Gastrocnemius medialis (tissue), 4 donors: Measurements from ENCODE around the gene RNF31. TPM values are rescaled to one million over a fixed set of nuclear protein-coding genes. Genes with fewer than 3 reads are reported as not detected.
A peak's percentile ranks its signal among the peaks of the same experiment; 100 is the strongest.

Source experiments
- ATAC-seq, 2 donors: fragments of 150-250 bp; one replicate each; pipeline ENCODE4 v1.9.1; 2016
- DNase-seq, 2 donors: peaks; one replicate each; pipeline ENCODE4 v3.0.0-alpha.2; 2019
- H3K27ac ChIP-seq, 4 donors: fragments of 200-600 bp; sonication (generic); 1 replicate in 1 of 4; 2 replicates in 3 of 4; pipeline ENCODE4 v1.5.1; 2016 to 2018; ENCODE audit warnings: mild to moderate bottlenecking in 2 of 4, moderate library complexity in 1 of 4
- H3K27me3 ChIP-seq, 3 donors: fragments of 200-600 bp; sonication (generic) in 2 of 3; 1 replicate in 1 of 3; 2 replicates in 2 of 3; pipeline versions ENCODE4 v1.5.1 to v1.6.0; 2016 to 2019; ENCODE audit warnings: mild to moderate bottlenecking in 1 of 3, moderate library complexity in 1 of 3
- H3K36me3 ChIP-seq, 2 donors: fragments of 200-600 bp; sonication (generic) in 1 of 2; one replicate each; pipeline ENCODE4 v1.5.1; 2017 to 2018
- H3K4me1 ChIP-seq, 2 donors: fragments of 200-600 bp; sonication (generic) in 1 of 2; one replicate each; pipeline ENCODE4 v1.5.1; 2016 to 2017; ENCODE audit warnings: mild to moderate bottlenecking in 2 of 2
- H3K4me3 ChIP-seq, 4 donors: fragments of 200-600 bp; sonication (generic) in 3 of 4; 1 replicate in 1 of 4; 2 replicates in 3 of 4; pipeline ENCODE4 v1.5.1; 2016 to 2019; ENCODE audit warnings: mild to moderate bottlenecking in 2 of 4
- H3K9me3 ChIP-seq, 3 donors: fragments of 200-600 bp; sonication (generic) in 2 of 3; 1 replicate in 1 of 3; 2 replicates in 2 of 3; pipeline ENCODE4 v1.5.1; 2016 to 2019
- POLR2A ChIP-seq, 2 donors: fragments of 450-650 bp; IDR thresholded peaks; one replicate each; pipeline ENCODE4 v1.6.1; 2017; ENCODE audit warnings: antibody characterized with exemption in 2 of 2, mild to moderate bottlenecking in 2 of 2, moderate library complexity in 2 of 2
- in situ Hi-C, 4 donors: fragments of 200-750 bp; cut with MboI; loops; one replicate each; pipeline versions ENCODE4 v1.15.0 to v1.8.0; 2017; ENCODE audit warnings: low sequenced_read_pairs in 4 of 4
- intact Hi-C: fragments of 100-400 bp; cut with DNase I; formaldehyde crosslinking; loops from one replicate; pipeline ENCODE4 v1.15.1; 2023; ENCODE audit warnings: low total_unique reads
- total RNA-seq, 4 donors: library from RNA; depleted of rRNA; stranded (reverse); fragments of >200 nt; gene quantifications; one replicate each; pipeline versions ENCODE4 v1.1.0 to v1.2.3, GENCODE V29; 2016
- TF ChIP-seq, protein P1 (sequence below), 5 experiments: fragments of 450-650 bp in 3 of 5; fragments of 200-600 bp in 2 of 5; sonication (generic) in 2 of 5; IDR thresholded peaks in 4 of 5; conservative IDR thresholded peaks in 1 of 5; 1 replicate in 4 of 5; 2 replicates in 1 of 5; pipeline ENCODE4 v1.5.1; 2016 to 2019; ENCODE audit warnings: antibody characterized with exemption in 5 of 5, mild to moderate bottlenecking in 3 of 5, moderate library complexity in 3 of 5

RNF31 gene
- total RNA-seq, result 100 to 1,000 TPM in 1 of 4 donors, 10 to 100 TPM in 3; 63.3 to 140 (median 82.4) TPM

DNA sequence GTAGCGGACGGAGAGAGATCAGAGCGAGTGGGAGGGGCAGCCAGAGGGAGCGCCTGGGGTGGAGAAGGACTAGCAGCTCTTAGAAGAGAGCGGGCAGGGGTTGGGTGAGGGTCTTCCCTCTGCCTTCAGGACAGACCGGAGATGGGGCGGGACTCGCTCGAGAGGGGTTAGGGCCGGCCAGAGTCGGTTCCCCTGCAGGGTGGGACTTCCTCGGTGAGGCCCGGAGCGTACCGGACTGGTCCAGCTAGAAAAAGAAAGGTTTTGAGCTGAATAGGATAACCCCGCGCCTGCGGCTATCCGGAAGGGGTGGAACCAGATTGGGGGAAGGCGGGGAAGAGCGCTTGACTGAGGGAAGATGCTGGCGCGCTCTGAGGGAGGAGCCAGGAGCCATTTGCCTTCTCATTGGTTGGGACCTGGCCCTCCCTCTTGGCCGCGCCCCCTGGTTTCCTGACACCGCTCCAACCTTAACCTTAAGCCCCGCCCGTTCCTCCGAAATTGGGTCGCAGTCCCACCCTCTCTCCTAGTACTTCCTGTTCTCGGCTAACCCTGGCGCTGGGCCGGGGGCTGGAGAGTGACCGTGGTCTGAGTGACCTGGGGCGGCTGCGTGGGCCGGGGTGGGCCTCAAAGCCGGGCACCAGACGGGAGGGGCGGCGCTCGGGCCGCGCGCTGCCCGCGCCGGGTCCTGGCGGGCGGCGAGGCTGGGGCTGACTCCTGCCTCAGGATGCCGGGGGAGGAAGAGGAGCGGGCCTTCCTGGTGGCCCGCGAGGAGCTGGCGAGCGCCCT lies at the start of gene RNF31:
RNF31 (plus strand) TSS at position 521 of the 783 bp plus-strand sequence; CDS start at position 722, 201 bp downstream.
- H3K4me3 ChIP-seq, result peak within 1 kb of the TSS; percentile 75 to 92 (median 84)
- no peaks in the 10 kb centered on the region for H3K27me3 ChIP-seq
- peak; percentile 89 to 94 for ATAC-seq
- H3K36me3 ChIP-seq, result peaks cover 0 to 48% of the 10 kb centered on the region in 2 donors
- intact Hi-C loops, result loop anchor here (1.0 to 2.0 kb wide), 4 partner anchors 14 to 86 kb away; partner anchors contain the start of genes DCAF11, GMPR2, IPO4 and IRF9
- peak; percentile 72 to 82 for TF ChIP-seq POLR2A (IDR thresholded peaks at IDR 0.05)
- TF ChIP-seq, protein P1, sequence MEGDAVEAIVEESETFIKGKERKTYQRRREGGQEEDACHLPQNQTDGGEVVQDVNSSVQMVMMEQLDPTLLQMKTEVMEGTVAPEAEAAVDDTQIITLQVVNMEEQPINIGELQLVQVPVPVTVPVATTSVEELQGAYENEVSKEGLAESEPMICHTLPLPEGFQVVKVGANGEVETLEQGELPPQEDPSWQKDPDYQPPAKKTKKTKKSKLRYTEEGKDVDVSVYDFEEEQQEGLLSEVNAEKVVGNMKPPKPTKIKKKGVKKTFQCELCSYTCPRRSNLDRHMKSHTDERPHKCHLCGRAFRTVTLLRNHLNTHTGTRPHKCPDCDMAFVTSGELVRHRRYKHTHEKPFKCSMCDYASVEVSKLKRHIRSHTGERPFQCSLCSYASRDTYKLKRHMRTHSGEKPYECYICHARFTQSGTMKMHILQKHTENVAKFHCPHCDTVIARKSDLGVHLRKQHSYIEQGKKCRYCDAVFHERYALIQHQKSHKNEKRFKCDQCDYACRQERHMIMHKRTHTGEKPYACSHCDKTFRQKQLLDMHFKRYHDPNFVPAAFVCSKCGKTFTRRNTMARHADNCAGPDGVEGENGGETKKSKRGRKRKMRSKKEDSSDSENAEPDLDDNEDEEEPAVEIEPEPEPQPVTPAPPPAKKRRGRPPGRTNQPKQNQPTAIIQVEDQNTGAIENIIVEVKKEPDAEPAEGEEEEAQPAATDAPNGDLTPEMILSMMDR (IDR thresholded peaks at IDR 0.05 in 4 of 5, conservative IDR thresholded peaks at IDR 0.05 in 1 of 5), result no peak
- in situ Hi-C loops, result loop anchor here in 1 of 4 donors (25.0 kb wide), 1 partner anchor 835 kb away; the partner anchor contains the start of genes BCL2L2, PABPN1 and PPP1R3E
- peaks cover 21% of the 10 kb centered on the region in 2 donors for H3K4me1 ChIP-seq
- DNase-seq, result peak; percentile 98 to 99
- peak within 1 kb of the TSS; percentile 92 to 97 (median 92) for H3K27ac ChIP-seq
- no peaks in the 10 kb centered on the region for H3K9me3 ChIP-seq

DNA sequence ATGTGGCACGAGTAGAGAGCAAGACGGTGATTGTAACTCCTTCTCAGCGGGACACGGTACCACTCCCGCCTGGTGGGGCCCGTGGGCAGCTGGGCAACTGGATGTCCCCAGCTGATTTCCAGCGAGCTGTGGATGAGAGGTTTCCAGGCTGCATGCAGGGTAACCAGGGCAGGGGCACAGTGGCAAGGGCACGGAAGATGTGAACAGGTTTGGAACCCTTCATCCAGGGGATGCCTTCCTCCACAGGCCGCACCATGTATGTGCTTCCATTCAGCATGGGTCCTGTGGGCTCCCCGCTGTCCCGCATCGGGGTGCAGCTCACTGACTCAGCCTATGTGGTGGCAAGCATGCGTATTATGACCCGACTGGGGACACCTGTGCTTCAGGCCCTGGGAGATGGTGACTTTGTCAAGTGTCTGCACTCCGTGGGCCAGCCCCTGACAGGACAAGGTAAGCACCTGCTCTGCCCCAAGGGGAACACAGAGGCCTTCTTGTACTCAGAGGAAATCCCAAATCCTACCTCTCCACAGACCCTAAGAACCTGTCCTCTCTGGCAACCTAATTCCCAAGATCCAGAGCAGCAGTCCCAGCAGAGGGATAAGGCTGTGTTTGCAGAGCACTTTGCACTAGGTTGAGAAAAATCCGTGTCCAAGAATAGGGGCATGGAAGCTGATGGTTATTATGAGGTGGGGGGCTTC lies 48.9 kb upstream of the RNF31 start:
- TF ChIP-seq, protein P1 (IDR thresholded peaks at IDR 0.05 in 4 of 5, conservative IDR thresholded peaks at IDR 0.05 in 1 of 5), result no peak
- no peak for TF ChIP-seq POLR2A (IDR thresholded peaks at IDR 0.05)
- no peaks in the 10 kb centered on the region for H3K36me3 ChIP-seq
- in situ Hi-C loops, result no loop called here
- H3K9me3 ChIP-seq, result no peaks in the 10 kb centered on the region
- ATAC-seq (no peak), DNase-seq (no peak)
- intact Hi-C loops, result no loop called here
- no peak overlapping the region for H3K27ac ChIP-seq
- peaks cover 10 to 13% of the 10 kb centered on the region in 2 donors for H3K4me1 ChIP-seq
- no peaks in the 10 kb centered on the region for H3K27me3 ChIP-seq
- no peak overlapping the region for H3K4me3 ChIP-seq

DNA sequence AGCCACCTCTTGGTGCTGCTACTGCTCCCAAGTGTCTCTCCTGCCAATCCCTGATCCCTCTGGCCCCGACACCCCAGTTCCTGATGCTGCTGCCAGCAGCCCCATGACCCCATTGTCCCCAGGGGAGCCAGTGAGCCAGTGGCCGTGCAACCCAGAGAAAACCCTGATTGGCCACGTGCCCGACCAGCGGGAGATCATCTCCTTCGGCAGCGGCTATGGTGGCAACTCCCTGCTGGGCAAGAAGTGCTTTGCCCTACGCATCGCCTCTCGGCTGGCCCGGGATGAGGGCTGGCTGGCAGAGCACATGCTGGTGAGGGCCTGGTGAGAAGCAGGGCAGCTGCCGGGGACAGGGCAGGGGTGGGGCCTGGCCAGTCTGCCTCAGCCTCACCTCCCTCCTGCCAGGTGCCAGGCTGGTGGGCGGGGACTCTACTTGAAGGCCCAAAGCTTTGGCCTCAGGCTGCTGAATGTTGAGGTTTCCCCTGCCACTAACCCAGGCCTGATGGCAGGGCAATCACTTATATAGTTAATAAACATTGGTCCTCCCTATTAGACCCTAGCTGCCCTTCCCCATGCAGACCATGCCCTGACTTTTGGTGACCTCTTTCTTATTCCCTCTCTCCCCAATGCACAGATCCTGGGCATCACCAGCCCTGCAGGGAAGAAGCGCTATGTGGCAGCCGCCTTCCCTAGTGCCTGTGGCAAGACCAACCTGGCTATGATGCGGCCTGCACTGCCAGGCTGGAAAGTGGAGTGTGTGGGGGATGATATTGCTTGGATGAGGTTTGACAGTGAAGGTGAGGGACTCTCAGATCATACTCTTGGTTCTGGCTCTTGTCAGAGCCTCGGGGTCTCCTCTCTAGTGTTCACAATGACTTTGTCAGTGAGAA lies 48.1 kb upstream of the RNF31 start:
- Histone ChIP-seq H3K9me3 (no peaks in the 10 kb centered on the region), H3K4me3 (no peak overlapping the region), H3K36me3 (no peaks in the 10 kb centered on the region), H3K27me3 (no peaks in the 10 kb centered on the region), H3K27ac (no peak overlapping the region), H3K4me1 (peaks cover 9 to 10% of the 10 kb centered on the region in 2 donors)
- no peak for ATAC-seq
- intact Hi-C loops, result no loop called here
- TF ChIP-seq, protein P1 (IDR thresholded peaks at IDR 0.05 in 4 of 5, conservative IDR thresholded peaks at IDR 0.05 in 1 of 5), result no peak
- no peak for TF ChIP-seq POLR2A (IDR thresholded peaks at IDR 0.05)
- peak in 1 of 2 donors; percentile 9 for DNase-seq
- in situ Hi-C loops, result no loop called here

DNA sequence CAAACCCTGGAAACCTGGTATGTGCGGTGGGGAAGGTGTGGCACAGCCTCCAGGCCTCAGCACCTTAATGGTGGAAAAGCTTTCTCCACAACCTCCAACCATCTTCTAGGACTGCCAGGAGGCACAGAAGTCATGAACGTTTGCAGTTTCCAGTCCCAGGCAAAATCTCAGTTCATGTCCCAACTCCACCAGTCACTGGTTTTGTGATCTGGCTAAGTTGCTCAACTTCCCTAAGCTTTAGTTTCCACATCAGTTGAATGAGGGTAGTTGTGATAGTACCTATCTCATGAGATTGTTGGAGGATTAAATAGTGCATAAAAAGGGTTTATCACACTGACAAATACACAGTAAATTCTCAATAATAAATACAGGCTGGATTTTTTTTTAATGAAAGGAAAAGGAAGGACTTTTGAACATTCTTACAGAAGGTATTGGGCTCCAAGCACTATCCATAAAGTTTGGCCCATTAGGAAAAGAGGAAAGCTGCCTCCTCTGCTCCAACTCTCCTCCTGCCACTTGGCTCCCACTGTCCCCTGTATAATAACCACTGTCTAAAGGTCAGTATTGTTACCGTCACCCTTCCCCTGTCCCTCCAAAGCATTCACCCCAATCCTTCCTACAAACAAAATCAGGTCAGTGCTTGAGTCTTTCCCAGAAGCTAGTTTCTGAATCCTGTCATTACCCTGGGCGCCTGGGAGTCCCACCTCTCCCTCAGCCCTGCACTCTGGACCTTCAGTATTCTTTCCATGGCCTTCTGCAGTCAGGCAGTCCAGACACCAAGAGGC lies 46.9 kb upstream of the RNF31 start:
- TF ChIP-seq POLR2A (IDR thresholded peaks at IDR 0.05), result no peak
- TF ChIP-seq, protein P1 (IDR thresholded peaks at IDR 0.05 in 4 of 5, conservative IDR thresholded peaks at IDR 0.05 in 1 of 5), result no peak
- intact Hi-C loops (no loop called here), in situ Hi-C loops (no loop called here)
- Histone ChIP-seq H3K27ac (no peak overlapping the region), H3K27me3 (no peaks in the 10 kb centered on the region), H3K36me3 (no peaks in the 10 kb centered on the region), H3K9me3 (no peaks in the 10 kb centered on the region), H3K4me3 (no peak overlapping the region), H3K4me1 (peaks cover under 1 to 6% of the 10 kb centered on the region in 2 donors)
- no peak for ATAC-seq
- no peak for DNase-seq
